Lung microvascular endothelial cell (primary cell): ENCODE measurements around the gene RSRC1. TPM values are rescaled to one million over a fixed set of nuclear protein-coding genes. Genes with fewer than 3 reads are reported as not detected.
"Not testable (repeated sequence)": the region's sequence is repeated elsewhere in the genome, so short reads cannot be mapped to it uniquely, and the experiment has no call there.

Source experiments
- DNase-seq, 2 donors: peaks; one replicate each; pipeline versions ENCODE4 v3.0.0 to v3.0.0-alpha.2; 2010; ENCODE audit warnings: low read depth in 2 of 2
- total RNA-seq: library from RNA; depleted of rRNA; stranded (reverse); fragments of >200 nt; gene quantifications from 2 replicates; pipeline ENCODE4 v1.2.1, GENCODE V29; 2014

RSRC1 gene
- total RNA-seq, 1 donor from 2014 or later: 26.8 TPM

GRCh38 chr3:158101335-158102241, 8.3 kb upstream of the RSRC1 start:
- no peak for DNase-seq

GRCh38 chr3:158102242-158103080, 7.4 kb upstream of the RSRC1 start:
- no peak for DNase-seq

- DNase-seq: no peak
These were observed 6.6 kb upstream of the RSRC1 start for GRCh38 chr3:158103081-158103886.

- DNase-seq: no peak
These were observed 6.0 kb upstream of the RSRC1 start for GRCh38 chr3:158103887-158104327.

GRCh38 chr3:158104431-158104921, 5.4 kb upstream of the RSRC1 start:
- no peak for DNase-seq

- peak in 1 of 2 donors; percentile 20 for DNase-seq
These were observed 4.7 kb upstream of the RSRC1 start for GRCh38 chr3:158105119-158105709.

DNA sequence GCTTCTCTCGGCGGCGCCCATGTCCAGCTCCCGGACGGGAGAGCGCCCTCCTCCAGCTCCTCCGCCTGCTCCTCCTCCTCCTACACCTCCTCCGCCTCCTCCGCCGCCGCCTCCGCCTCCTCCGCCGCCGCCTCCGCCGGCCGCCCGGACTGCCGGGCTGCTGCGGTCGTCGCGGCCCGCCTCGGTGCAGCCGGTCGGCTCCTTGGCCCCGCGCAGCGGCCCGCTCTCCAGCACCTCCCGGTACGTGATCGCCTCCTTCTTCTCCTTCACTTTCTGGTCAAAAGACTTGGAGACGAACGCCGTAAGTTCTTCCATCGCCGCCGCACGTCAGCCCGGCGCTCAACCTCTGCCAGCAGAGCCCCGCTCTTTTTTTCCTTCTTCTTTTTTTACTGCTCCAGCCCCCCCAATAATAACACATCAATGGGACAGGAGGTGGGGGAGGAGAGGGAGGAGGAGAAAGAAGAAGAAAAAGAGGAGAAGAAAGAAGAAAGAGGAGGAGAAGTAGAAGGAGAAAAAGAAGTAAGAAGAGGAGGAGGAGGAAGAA, 4.1 kb upstream of the RSRC1 start:
- DNase-seq: peak in 1 of 2 donors; percentile 51

DNA sequence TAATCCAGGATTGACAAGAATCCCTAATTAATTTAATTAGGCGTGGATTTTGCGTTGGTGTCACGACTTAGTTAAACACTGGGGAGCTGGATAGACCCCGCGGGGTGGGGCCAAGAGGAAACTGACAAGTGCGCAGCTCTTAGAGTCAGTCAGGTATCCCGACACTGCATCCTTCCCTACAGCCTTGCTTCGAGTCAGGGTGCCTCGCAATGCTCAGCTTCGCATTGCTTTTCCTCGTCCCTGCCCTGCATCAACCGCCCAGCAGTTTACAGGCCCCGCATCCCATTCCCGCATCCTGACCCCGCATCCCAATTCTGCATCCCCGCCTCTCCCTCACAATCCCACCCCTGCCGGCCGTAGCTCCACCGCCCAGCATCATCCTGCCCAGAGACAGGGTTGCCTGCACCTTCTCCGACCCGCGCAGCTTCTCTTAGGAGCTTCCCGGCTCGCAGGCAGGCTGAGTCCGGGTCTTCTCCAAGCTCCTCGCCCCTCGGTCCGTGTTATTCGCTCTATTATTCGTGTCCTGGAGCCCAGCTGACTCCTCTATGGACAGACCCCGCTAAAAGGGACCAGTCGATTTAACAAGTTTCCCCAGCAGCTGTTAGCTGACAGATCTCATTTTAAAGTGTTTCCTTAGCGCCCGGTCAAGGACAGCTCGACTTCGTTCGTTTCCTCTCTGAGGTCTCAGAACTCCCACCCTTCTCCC, 3.0 kb upstream of the RSRC1 start:
- peak in 1 of 2 donors; percentile 22 for DNase-seq

DNA sequence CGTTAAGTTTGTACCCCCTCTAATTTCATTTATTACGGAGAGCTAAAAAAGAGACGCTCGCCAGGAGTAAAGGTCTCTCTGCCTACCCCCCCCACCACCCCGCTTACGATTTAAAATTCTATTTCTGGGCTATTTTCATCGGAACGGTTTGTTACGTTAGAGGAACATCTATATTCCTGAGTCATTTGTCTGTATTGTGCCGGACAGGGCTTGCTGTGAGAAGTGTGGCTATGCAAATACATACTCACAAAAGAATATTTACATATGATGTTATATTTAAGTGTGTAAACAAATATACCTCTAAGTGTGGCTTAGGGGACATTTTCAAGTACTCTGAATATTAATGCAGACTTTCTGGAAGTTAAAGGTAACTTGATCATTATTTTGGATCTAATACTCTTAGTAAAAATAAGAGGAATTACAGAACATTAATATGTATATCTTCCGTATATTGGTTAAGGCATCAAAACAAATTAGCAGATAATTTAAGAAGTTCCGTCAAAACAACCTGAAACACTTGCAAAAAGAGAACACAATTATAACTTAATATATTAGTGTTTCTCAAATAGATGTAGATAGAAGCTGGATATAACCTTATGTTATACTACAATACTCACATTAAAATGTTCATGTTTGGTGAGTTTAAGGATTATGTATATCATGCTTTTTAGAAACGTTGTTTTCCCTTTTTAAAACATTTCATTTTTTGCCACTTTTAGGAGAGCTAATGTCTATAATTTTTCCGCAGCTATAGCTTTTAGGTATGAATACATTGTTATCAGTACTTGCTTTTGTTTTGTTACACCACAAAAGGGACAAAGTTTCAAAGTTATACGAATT, 2.1 kb upstream of the RSRC1 start:
- DNase-seq: no peak

- DNase-seq: no peak
These were observed 1.4 kb upstream of the RSRC1 start for GRCh38 chr3:158108445-158108985.

DNA sequence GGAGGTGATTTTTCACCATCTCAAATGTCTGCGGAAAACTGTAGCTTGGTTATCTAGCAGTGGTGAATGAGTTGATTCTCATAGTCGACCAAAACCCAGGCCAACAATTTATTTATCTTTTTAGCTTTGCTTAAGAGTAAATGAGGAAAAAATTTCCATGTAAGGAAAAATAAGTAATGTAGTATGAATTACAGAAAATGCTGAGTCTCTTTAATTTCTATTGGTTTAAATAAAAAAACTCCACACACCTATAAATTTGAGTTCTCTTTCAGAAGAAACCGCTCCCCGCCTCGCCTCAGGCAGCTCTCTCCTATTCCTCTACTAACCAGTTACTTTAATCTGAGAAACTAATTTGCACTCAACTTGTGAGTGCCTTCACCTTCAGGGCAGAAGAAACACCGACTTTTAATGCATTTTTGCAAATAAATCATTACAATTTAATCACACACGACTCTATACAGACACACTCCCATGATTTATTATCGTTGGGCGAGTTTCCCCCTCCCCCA, 540 bp upstream of the RSRC1 start:
- DNase-seq: no peak

GRCh38 chr3:158110658-158111018, 749 bp downstream of the RSRC1 start:
- no peak for DNase-seq

GRCh38 chr3:158111861-158112260, 2.0 kb downstream of the RSRC1 start:
- DNase-seq: no peak

- not testable (repeated sequence) for DNase-seq
These were observed 3.7 kb downstream of the RSRC1 start for GRCh38 chr3:158113595-158113994.

GRCh38 chr3:158120330-158120729, 10.4 kb downstream of the RSRC1 start:
- DNase-seq: no peak

DNA sequence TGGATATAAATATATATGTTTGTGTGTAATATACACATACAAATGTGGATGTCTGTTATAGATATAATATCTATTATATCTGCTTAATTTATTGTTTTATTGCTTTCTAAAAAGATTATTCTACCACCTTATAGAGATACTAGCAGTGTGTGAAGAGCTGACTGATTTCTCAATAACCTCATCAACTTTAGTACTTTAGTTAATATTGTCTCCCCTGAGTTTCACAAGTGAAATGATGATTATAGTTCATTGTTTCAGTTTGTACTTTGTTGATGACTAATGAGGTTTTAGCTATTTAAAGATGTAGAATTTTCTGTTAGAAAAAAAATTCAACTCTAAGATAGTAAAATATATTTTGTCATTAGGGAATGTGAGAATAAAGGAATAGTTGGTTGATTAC, 11.4 kb downstream of the RSRC1 start:
- no peak for DNase-seq

GRCh38 chr3:158122721-158123120, 12.8 kb downstream of the RSRC1 start:
- DNase-seq: not testable (repeated sequence)
